HG03558 (cell line): Measurements from ENCODE around the gene LRRC17.
"Not testable (repeated sequence)": the region's sequence is repeated elsewhere in the genome, so short reads cannot be mapped to it uniquely, and the experiment has no call there.

Experiments
- ATAC-seq: cut with Tn5 transposase; IDR thresholded peaks from one replicate; pipeline ENCODE4 v1.9.1; 2021; ENCODE audit warnings: moderate number of reproducible peaks; ENCODE audit not compliant: unreplicated experiment; ENCODE audit errors: extremely low read depth

Gene LRRC17

DNA sequence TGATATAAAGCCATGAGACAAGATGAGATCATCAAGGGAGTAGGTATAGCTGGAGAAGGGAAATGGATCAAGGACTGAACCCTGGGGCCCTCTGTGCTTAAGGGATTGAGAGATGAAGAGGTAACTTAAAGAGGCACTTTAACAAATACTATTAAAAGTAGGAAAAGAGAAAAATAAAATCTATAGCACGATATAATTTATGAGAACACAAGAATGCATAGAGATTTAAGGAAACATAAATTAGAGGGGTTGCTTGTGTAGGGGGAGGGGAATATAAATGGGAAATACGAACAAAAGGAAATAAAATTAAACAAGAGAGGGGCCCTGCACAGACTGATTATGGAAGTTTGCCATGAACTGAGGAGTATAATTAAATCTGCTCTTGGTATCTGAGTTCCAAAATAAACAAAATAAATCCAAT lies 15.6 kb upstream of the LRRC17 start:
- no peak for ATAC-seq

DNA sequence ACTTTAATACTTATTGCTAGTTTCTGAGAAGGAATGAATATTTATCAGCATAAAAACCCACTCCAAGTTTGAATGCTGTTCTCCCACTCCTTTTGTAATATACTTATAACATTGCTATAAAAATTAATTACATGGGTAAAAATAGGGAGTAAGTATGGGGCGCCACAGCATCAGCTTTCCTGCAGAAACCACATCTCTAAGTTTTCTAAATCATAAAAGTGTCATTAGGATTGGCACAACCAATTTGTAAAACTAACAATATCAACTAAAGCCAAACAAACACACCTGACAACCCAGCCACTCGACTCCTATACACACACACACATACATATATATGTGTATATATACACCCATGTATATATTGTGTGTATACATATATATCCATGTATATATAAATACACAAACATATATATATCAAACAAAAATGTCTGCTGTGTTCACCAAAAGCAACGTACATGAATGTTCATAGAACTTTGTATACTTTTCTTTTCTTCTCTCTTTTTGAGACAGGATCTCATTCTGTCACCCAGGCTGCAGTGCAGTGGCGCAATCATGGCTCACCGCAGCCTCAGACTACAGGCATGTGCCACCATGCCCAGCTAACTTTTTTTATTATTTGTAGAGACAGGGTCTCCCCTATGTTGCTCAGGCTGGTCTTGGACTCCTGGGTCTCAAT lies 14.8 kb upstream of the LRRC17 start:
- ATAC-seq, result no peak

DNA sequence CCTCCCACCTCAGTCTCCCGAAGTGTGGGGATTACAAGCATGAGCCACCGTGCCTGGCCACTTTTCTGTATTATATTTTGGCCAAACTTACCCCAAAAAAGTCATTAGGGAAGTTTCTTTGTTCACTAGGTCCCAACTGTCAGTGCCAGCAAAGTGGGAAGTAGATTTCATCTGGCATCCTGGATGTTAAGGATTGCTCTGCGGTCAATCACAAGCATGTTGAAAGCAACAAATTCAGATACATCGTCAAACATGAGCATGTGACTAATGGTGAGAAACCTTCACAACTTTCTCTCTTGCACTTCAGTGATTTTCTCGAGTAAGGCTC lies 14.3 kb upstream of the LRRC17 start:
- ATAC-seq, result no peak

DNA sequence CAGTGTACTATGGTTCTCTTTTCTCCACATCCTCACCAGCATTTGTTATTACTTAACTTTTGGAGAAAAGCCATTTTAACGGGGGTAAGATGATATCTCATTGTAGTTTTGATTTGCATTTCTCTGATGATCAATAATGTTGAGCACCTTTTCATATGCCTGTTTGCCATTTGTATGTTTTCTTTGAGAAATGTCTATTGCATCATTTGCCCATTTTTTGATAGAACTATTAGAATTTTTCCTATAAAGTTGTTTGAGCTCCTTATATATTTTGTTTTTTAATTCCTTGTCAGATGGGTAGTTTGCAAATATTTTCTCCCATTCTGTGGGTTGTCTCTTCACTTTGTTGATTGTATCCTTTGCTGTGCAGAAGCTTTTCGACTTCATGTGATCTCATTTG lies 10.7 kb upstream of the LRRC17 start:
- ATAC-seq, result not testable (repeated sequence)

DNA sequence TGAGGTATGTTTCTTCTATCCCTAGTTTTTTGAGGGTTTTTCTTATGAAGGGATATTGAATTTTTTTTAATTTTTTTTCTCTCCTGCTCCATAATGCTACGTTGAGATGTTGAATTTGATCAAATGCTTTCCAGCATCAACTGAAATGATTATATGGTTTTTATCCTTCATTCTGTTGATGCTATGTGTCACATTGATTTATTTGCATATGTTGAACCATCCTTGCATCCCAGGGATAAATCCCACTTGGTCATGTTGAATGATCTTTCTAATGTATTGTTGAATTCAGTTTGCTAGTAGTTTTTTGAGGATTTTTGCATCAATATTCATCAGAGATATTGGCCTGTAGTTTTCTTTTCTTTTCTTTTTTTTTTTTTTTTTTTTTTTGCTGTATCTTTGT lies 9.2 kb upstream of the LRRC17 start:
- not testable (repeated sequence) for ATAC-seq

DNA sequence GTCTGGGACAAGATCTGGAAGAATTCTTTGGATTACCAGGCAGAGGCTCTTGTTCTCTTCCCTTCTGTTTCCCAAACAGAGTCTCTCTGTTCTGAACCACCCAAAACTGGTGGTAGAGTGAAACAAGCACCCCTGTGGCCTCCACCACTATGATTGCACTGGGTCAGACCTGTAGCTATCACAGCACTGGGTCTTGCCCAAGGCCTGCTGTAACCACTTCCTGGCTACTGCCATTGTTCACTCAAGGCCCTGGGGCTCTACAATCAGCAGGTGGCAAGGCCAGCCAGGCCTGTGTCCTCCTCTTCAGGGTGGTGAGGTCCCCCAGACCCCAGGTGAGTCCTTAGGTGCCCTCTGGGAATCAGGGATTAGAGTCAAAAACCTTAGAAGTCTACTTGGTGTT lies 4.1 kb upstream of the LRRC17 start:
- ATAC-seq, result no peak

DNA sequence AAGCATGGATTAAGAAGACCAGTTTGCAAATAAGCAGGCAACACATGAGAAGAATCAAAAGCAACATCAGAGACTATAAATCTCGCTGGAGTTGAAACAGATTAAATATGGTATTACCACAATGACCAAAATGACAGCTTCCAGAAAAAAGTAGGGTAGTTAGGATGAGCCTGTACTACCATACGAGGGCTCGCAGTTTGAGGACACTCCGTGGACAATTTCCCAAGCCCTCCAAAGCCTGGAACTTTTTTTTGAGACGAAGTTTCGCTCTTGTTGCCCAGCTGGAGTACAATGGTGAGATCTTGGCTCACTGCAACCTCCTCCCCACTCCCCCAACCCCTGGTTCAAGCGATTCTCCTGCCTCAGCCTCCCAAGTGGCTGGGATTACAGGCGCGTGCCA lies 1.0 kb downstream of the LRRC17 start:
- no peak for ATAC-seq

DNA sequence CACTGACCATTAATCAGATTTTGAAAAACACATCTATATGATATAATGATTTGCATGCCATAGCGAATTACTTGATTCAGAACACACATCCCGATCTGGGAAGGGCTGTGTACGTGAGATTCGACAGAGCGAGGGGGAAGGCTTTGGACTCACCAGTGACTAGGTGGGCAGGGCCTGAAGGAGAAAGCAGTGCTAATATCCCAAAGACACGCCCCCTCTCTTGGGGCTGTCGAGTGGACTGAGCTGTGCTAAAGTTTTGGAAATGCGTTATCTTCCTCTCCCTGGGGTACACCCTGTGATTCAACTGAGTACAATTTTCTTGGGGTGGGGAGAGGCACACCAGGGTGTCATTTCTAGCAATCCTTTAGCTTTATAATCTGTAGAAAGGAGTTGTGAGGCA lies 1.8 kb downstream of the LRRC17 start:
- no peak for ATAC-seq

DNA sequence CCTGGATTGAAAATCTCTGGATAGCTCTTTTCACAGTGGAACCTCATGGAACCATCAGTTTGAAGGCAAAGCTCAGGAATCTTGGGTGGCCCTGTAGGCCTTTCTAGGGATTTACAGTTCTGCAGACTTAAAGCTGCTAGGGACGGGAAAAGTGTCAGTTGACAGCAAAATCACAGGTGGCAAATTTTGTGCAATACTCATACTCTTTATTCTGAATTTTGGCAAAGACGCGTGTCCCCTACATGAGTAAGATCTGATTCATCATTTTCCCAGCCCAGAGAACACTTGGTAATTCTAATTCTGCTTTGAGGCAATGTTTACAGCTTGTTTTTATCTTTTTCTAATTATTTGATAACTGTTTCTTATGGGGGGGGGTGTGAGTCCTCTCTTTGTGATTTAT lies 3.6 kb downstream of the LRRC17 start:
- ATAC-seq, result no peak

DNA sequence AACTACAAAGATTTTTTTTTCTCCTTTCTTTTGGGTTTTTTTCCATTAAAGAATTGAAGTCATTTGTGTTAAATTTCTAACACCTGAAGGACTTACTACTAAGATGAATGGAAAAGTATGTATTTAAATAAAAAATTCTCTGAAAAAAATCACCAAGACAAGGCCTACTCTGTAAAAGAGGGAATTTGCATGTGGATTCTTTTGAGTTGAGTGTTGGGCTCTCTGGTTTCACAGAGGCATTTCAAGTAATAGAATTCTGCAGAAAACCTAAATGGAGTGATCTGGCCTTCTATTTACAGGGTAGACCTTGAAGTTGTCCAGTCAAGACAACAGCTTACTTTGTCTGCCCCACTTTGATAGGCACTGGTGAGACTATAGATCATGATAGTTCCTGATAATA lies 4.1 kb downstream of the LRRC17 start:
- no peak for ATAC-seq

DNA sequence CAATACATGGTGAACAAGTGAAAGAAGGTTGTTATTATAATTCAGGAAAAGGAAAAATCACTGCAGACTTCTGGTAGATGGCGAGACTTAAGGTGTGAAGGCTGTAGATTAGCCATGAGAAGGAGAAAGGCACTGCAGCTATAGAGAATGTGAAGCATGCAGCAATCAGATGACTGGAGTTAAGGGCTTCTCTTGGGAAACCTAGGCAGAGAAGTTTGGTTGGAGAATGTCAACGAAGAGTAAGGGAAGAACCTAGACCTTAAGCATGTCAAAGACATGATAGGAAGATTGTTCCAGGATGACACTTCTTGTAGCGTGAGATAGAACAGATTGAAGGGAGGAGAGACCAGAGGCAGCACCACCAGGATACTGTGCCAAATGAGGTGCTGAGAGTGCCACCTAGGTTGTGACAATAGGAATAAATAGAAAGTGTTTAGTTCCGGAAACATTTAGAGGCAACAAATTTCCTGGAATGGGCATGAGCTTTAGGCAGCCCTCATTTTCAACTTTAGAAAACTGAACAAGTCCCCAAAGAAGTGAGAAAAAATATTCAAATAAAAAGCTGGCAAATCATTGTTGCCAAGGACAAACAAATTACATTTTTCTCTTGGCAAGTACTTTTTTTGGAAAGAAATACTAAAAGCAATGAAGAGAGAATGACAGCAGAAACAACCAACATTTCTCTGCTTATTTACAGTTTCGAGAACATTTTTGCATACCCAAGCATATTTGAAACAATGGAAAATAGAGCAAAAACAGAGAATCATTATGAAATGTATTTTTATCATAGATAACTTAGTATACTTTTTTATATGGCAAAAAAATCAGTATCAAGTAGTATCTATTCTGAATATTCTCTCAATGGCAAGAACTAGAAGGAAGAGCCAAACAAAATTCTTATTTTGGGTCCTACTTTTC lies 4.9 kb downstream of the LRRC17 start:
- ATAC-seq, result no peak

DNA sequence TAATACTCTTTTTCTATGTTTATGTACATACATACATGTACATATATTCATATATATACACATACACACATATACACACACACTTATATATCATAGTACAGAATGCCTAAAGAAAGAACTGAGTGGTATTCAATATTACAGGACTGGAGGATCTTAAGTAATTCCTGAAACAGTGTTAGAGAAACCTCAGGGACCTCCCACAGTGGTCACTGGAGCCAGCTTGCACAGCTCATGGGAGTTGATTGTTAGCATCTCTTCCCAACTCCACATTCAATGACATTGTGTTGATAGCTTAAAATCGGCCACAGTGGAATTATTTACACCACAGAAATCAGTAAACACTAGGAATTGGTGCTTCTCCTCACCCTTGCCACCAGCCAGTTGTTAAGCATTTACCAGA lies 6.0 kb downstream of the LRRC17 start:
- no peak for ATAC-seq

DNA sequence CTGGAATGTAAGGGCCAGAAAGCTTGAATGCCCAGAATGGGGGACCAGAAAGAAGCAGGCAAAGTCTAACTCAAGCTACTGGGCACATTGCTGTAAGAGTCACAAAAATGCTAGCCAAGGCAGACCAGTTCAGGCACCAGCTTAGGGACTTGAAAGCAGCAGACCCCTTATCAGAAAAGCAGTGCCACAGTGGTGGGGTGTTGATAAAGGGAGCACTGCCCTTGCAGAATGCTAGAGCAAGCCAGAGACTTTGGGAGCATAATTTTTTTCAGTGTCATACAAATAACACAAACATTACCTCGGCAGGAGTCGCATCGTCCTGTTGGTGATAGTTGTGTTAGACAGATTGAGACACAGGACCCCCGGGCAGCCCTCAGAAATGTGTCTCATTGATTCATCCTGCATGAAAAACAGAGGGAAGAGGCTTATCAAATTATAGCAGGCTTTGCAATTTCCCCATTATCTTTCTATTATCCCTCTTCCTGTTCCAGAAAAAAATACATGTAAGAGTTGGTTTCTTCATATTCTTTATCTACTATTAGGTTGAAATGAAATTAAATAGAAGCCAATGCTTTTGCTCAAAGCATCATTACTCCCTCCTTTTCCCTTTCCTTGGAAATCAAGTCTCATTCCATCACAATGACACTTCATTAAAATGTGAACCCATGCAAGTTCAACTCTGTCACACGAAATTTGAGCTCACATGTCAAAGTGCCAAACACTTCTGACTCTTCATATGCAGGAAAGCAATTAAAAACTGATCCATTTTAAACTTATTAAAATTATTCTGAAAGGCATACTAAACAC lies 13.4 kb downstream of the LRRC17 start:
- no peak for ATAC-seq

DNA sequence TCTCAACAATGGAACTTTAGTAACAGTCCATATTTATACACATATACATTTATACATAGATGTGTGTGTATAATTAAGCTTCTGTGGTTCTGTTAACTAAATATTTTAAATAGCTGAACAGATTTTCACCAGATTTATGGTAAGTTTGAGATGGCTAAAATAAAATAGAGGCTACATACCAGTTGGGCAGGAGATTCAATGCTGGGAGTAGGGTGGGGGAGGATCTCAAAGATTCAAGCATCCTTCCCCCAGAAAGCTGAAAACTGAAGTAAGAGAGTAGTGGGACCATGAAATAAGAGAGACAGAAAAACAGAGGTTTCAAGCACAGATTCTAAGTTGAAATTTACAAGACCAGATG lies 14.0 kb downstream of the LRRC17 start:
- ATAC-seq, result no peak

DNA sequence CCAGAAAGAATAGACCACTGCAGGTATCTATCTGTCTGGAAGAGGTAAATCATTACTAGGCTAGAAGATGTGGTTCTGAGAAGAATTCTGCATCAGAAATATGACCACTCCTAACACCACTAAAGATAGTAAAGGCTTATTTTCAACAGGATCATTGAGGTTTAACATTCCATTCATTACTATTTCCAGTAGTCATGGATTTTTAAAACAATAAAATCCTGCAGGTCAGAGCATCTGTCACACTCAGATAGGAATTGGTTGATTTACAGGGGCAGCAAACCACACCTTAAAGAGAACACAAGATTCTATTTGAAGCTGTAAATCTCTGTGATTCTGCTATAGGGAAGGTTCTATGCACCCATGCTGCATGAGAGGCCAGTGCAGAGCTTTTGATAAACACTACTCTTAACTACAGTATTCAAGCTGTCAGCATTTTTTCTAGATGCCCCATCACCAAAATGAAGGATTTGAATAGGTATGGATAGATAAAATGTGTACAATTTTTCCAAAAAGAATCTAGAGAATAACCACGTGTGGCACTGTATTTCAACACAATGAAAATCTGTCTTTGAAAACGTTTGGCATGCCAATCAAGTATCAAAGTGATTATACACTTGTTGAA lies 14.6 kb downstream of the LRRC17 start:
- no peak for ATAC-seq

DNA sequence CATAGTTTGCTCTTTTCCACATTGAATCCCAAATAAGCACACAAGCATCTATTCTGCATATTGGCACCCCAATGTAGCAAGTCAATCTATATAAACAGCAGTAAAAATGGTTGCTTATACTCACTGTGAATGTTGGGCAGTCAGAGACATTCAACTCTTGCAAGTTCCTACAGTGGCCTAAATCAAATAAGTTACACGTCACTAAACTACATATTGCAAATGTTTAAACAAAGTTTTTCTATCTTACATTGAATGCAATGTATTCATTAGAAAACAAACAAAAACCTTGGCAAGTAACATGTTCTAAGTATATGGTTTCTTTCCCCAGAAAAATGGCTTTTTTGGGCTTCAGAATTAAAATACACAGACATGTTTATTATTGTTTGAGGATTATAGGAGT lies 19.0 kb downstream of the LRRC17 start:
- no peak for ATAC-seq

DNA sequence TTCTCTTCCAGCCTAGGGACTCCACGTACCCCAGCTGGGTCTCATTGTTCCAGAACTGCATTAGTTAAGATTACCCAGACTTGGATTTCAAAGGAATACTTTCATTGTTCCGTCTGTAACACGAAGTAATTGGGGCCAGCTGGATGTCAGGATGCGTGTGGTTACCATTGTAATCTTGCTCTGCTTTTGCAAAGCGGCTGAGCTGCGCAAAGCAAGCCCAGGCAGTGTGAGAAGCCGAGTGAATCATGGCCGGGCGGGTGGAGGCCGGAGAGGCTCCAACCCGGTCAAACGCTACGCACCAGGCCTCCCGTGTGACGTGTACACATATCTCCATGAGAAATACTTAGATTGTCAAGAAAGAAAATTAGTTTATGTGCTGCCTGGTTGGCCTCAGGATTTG lies 21.0 kb downstream of the LRRC17 start:
- no peak for ATAC-seq

DNA sequence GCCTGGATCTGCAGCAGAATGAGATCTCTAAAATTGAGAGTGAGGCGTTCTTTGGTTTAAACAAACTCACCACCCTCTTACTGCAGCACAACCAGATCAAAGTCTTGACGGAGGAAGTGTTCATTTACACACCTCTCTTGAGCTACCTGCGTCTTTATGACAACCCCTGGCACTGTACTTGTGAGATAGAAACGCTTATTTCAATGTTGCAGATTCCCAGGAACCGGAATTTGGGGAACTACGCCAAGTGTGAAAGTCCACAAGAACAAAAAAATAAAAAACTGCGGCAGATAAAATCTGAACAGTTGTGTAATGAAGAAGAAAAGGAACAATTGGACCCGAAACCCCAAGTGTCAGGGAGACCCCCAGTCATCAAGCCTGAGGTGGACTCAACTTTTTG lies 21.4 kb downstream of the LRRC17 start:
- ATAC-seq, result no peak

DNA sequence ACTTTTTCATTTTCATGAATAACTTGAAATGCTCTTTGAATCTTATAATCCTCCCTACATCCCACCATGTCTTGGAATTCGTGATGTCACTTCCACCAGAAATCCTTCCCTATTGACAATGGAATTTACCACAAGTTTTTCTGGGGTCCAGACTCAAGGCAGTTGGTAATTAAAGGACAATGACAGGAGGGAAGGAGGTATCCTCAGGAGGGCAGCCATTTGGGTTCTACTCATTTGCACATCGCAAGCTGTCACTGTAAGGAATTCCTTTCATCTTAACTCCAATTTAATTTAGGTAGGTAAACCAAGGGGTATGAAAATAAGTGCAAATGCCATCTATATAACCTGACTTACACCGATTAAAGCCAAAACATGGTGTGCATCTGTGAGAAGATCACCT lies 21.9 kb downstream of the LRRC17 start:
- no peak for ATAC-seq

DNA sequence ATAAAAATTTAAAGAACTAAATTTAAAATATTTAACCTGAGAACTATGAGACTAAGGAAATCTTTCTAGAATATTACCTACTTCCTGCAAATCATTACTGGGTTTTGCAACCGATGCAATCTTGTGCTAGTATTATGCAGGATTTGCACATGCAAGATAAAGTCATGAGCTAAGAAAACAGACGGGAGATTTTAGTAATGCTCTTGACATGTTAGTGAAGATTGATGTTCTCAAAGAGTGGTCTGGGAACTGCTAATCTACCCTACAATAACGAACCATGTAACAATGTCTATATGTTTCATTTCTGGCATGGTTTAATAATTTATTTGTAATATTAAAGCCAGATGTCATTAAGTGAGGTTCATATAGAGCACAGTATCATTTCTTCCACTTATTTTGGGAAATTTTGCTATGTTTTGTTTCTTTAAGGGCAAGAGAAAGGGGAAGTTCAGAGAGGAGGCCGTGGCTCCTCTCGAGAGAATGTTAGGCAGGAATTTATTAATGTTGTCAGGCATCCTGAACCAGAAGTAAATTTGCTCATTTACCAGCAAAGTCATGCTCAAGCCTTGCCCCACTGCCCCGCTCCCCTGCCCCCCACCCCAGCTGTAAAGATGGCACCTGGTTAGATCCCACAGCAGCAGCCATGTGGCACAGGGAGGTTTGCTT lies 22.8 kb downstream of the LRRC17 start:
- no peak for ATAC-seq
